BE2C (cell line): ENCODE data around the gene PTMA.
"Not testable (repeated sequence)": the region's sequence is repeated elsewhere in the genome, so short reads cannot be mapped to it uniquely, and the experiment has no call there.

Source experiments
- DNase-seq: peaks from one replicate; pipeline ENCODE4 v3.0.0-alpha.2; 2020
- H3K27me3 ChIP-seq: fragments of 250-450 bp; sonication (Bioruptor Pico); 2 replicates; pipeline ENCODE4 v1.5.1; 2020; ENCODE audit warnings: mild to moderate bottlenecking
- H3K36me3 ChIP-seq: fragments of 250-450 bp; sonication (Bioruptor Pico); 2 replicates; pipeline ENCODE4 v1.5.1; 2020; ENCODE audit warnings: mild to moderate bottlenecking
- H3K4me1 ChIP-seq: fragments of 250-450 bp; sonication (Bioruptor Pico); 2 replicates; pipeline ENCODE4 v1.5.1; 2020
- H3K4me3 ChIP-seq: 2 replicates; pipeline ENCODE4 v1.5.1; 2011; ENCODE audit warnings: low read depth, low read length
- H3K9me3 ChIP-seq: fragments of 250-450 bp; sonication (Bioruptor Pico); 2 replicates; pipeline ENCODE4 v1.5.1; 2020
- TF ChIP-seq, protein P1 (sequence below): IDR thresholded peaks from 2 replicates; pipeline ENCODE4 v1.5.1; 2012; ENCODE audit warnings: mild to moderate bottlenecking, low read depth, low read length

PTMA gene

GRCh38 chr2:231745303-231746038 lies 37.1 kb downstream of the PTMA start:
- Histone ChIP-seq H3K36me3 (no peaks in the 10 kb centered on the region), H3K4me1 (no peaks in the 10 kb centered on the region), H3K27me3 (no peaks in the 10 kb centered on the region), H3K4me3 (no peak overlapping the region), H3K9me3 (no peaks in the 10 kb centered on the region)
- TF ChIP-seq, protein P1, sequence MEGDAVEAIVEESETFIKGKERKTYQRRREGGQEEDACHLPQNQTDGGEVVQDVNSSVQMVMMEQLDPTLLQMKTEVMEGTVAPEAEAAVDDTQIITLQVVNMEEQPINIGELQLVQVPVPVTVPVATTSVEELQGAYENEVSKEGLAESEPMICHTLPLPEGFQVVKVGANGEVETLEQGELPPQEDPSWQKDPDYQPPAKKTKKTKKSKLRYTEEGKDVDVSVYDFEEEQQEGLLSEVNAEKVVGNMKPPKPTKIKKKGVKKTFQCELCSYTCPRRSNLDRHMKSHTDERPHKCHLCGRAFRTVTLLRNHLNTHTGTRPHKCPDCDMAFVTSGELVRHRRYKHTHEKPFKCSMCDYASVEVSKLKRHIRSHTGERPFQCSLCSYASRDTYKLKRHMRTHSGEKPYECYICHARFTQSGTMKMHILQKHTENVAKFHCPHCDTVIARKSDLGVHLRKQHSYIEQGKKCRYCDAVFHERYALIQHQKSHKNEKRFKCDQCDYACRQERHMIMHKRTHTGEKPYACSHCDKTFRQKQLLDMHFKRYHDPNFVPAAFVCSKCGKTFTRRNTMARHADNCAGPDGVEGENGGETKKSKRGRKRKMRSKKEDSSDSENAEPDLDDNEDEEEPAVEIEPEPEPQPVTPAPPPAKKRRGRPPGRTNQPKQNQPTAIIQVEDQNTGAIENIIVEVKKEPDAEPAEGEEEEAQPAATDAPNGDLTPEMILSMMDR, result no peak
- no peak for DNase-seq

GRCh38 chr2:231748153-231748896 lies 40.0 kb downstream of the PTMA start:
- not testable (repeated sequence) for DNase-seq, H3K4me3 ChIP-seq, H3K36me3 ChIP-seq, H3K4me1 ChIP-seq, H3K27me3 ChIP-seq, H3K9me3 ChIP-seq

DNA sequence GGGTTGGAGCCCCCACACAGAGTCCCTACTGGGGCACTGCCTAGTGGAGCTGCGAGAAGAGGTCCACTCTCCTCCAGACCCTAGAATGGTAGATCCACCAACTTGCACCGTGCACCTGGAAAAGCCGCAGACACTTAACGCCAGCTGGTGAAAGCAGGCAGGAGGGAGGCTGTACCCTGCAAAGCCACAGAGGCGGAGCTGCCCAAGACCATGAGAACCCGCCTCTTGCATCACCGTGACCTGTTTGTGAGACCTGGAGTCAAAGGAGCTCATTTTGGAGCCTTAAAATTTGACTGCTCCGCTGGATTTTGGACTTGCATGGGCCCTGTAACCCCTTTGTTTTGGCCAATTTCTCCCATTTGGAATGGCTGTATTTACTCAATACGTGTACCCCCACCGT lies 40.7 kb downstream of the PTMA start:
- not testable (repeated sequence) for H3K4me3 ChIP-seq, H3K9me3 ChIP-seq, DNase-seq, H3K27me3 ChIP-seq, H3K36me3 ChIP-seq, H3K4me1 ChIP-seq

GRCh38 chr2:231751042-231751815 lies 42.9 kb downstream of the PTMA start:
- Histone ChIP-seq H3K4me3 (no peak overlapping the region), H3K9me3 (no peaks in the 10 kb centered on the region), H3K27me3 (no peaks in the 10 kb centered on the region), H3K36me3 (no peaks in the 10 kb centered on the region), H3K4me1 (no peaks in the 10 kb centered on the region)
- DNase-seq, result no peak
- TF ChIP-seq, protein P1, result no peak

- no peak for DNase-seq
- Histone ChIP-seq H3K27me3 (no peaks in the 10 kb centered on the region), H3K4me1 (no peaks in the 10 kb centered on the region), H3K9me3 (no peaks in the 10 kb centered on the region), H3K36me3 (no peaks in the 10 kb centered on the region), H3K4me3 (no peak overlapping the region)
- TF ChIP-seq, protein P1, result no peak
Measured at GRCh38 chr2:231752061-231752460, 43.7 kb downstream of the PTMA start.

DNA sequence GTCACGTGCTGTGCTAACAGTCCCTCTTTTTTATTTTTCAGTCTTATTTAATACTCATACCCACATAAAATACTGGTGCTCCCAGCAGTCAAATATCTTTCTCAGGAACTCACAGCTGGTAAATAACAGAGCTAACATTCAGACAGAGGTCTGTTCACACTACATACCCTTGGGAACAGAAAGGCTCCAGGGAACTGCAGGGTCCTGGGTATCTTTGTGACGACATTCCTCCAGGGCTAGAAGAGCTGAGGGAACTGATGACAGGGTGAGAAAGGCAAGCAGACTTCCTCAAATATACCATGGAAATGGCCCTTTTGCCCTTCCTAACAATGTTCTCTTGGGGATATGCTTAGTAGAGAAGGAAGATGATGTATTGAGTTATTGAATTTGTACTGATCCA lies 53.4 kb downstream of the PTMA start:
- Histone ChIP-seq H3K4me1 (no peaks in the 10 kb centered on the region), H3K4me3 (no peak overlapping the region), H3K27me3 (no peaks in the 10 kb centered on the region), H3K9me3 (no peaks in the 10 kb centered on the region), H3K36me3 (no peaks in the 10 kb centered on the region)
- DNase-seq, result peak; percentile 37
- TF ChIP-seq, protein P1, result no peak
